NCI-H2196 treated with DMSO at 0.1 percent for 48 hours (cell line): Measurements from ENCODE around the gene STARD10.

Experiments
- DNase-seq: peaks from one replicate; lab custom pipeline; 2025; ENCODE audit not compliant: unreplicated experiment; lab: John Stamatoyannopoulos, UW

Gene STARD10

DNA sequence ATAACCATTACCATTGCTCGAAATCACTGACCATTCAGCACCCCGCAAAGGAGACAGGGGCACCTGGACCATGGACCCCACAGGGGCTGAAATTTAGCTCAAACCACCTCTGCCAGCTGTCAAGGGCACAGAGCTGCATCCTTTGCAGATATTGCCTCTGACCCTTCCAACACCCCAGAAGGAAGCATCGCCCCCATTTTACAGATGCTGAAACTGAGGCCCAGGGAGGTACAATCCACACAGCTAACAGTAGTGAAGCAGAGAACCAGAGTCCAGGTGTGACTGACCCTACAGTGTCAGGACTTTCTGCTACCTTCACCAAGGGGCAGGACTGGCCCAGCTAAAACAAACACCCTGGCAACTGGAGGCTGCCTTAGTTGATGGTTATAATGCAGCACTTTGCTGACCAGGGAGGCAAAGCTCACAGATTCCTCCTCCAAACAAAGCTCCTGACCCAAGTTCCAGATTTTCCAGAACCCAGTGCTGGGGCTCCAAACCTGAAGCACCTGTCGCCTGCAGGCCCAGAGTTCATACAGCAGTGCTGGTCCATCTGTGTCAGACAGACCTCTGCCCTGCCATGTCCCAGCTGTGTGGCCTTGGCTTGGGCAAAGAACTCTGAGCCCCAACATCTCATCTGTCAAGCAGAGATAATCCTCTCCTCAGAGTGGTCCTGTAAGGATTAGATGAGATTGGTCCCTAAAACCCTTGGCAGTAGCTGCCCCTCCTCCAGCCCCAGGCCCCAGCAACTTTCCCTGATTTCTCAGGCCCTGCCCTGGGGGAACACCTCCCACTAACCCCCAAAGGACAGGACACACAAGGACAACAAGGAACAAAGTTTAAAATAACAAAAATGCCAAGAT is 26.4 kb downstream of the STARD10 start:
- DNase-seq, result no peak

DNA sequence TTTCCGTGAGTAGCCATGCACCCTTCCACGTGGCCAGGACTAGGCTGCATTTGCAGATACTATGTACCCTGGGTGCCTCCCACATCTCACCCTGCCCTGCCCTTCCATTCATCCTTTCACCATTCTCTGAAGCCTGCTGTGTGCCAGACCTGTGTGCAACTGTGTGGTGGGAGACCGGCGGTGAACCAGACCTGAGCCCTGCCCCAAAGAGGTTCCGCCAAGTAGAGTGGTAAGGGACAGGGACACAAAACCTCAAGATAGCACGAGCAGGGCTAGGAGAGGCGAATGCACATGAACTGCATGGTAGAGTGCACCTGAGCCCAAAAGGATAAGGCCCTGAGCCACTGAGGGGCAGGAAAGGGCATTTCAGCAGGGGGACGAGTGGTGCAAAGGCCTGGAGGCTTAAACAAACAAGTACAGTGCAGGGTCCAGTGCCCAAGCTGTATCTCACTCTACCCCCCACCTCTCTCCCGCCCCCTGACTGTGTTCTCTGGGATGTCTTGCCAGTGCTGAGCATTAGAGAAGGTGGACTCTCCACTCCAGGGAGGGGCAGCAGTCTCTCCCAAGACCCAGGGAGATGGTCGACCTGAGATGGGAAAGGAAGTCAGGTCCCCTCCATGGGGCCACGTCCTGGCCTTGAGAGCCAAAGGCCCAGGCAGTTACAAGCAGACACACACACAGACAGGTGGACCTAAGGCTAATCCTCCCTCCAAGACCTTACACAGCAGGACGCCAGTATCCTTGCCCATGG is 27.5 kb downstream of the STARD10 start:
- DNase-seq, result no peak

DNA sequence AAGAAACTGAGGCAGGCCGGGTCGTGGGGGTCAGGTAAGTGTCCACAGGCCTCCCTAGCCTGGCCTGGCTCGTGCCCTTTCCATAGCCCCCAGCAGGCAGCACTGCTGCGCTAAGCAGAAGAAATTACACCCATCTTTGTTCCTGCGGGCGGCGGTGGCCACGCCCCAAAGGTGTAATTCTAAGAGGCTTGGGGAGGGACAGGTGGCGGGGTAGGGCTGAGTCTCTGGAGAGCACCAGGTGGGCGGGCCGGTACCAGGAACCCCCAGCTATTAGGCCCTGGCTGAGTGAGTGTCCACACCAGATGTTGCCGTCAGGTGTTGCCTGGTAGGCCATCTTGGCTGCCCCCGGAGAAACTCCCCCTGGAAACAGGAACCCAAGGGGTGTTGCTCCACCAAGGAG is 29.3 kb downstream of the STARD10 start:
- no peak for DNase-seq

DNA sequence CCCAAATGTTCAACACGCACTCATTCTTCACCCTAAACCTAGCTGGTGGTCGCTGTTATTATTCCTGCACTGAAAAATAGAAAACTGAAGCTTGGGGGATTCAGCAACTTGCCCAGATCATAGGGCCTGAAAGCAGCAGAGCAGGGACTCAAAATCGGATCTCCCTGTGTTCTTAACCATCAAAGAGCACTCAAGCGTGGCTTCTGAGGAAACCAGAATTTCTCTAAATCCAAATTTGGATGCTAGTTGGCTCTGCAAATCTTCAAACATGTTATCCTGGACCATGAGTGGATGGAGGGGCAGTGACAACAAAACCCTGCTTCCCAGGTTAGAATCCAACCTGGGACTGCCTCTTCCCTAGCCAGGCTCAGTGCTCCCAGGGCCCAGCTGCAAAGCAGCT is 30.0 kb downstream of the STARD10 start:
- no peak for DNase-seq

DNA sequence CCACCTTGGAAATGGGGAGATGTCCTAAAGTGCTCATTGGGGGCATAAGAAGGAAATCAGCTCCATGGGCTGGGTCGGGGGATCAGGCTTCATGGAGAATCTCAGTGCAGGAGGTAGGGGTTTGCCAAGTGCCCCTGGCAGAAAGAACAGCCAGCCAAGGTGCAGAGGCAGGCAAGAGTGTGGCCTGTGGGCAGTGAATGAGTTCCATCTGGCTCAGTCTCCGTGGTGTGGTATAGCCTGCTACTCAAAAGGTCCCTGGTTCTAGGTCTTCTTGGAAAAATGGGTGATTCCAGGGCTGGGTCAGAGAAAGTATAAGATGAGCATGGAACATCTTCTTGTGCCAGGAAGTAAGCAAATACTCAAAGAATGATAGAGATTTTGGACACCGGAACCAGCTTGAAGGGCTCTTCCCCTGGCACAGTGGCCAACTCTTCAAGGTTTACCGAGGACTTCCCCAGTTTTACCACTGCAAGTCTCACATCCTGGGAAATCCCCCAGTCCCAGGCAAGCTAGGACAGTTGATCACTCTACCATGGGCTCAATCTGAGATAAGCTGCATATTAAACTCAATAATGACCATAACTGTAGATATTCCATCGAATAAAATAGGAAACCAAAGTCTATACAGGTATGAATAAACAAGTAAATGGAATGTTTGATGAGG is 31.1 kb downstream of the STARD10 start:
- no peak for DNase-seq

DNA sequence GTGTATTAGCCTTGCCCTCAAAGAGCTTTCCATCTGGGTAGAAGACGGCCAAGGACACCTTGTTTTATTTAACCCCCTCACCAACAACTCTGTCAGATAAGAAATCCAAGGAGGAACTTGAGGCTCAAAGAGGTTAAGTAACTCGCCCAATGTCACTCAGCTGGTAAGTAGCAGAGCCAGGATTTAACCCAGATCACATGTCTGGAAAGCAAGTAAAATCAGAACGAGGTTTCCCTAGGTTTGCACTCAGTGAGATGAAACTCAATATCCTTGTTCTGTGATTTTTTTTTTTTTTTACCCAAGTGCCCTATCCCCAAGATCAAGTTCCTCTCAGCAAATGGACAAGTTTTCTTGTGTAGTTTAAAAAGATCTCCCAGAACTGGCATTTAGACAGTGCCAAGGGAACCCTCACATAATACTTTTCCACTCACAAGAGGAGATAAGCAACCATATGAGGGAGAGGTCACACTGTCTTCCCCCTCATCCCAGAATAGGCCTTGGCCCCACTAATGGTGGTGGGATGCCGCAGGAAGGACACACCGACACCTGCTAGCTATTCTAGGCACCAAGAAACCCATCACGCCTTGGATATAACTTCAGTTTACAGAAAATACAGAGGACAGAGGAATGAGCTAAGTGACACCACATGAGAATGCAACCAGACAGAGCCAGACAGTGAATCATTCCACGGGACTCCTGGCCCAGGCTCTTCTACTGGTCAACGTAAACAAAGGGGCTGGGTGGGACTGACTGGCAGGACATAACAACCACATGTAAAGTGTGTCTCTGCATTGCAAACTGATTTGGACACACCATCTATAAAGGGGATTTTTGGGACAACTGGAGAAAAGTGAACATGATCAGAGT is 33.1 kb downstream of the STARD10 start:
- no peak for DNase-seq

DNA sequence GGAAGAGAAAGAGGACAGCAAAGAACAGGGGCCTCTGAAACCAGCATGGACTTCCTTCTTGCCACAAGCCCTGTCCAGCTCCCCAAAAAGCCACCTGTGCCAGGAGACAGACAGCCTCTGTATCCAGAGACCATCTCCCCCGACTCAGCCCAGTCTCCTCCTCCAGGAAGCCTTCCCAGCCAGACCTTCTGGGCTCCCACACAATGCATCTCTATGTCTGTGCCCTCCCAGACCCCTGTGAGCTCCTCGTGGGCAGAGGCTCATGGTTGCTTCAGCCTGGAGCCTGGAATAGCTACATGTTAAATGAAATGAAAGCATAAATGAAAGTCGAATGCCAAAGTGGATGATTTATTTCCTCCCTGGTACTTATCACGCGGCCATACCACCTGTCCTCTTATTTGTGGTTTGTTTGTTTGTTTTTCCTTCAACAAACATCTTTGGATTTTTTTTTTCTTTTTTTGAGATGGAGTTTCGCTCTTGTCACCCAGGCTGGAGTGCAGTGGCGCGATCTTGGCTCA is 34.3 kb downstream of the STARD10 start:
- peak; percentile 18 for DNase-seq

DNA sequence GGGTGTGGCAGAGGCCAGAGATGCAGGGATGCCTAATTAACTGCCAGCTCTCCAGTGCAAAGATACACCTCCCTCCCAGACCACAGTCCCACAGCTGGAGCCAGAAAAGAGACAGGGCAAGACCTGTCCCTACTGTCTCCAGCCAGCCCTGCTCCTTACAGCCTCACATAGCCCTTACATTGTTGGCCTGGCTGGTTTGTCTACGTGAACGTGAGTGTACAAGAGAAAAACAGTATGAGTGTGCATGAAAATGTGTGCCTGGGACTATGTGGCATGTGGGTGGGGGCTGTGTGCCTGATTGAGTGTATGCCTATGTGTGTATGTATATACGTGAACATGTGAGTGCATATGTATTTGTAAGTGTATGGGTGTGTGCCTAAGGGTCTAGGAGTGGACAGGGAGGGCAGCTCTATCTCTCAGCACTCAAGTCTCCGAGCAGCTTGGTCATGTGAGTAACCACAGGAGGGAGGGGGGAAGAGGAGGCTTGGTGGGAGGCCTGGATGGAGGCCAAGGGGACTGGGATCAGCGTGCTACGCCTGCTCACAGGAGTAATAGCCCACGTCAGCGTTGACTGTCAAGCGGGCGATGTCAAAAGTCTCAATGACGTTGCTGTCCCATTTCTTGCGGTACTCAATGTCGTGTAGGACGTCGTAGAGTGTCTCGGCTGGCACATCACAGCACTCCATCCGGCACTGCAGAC is 35.0 kb downstream of the STARD10 start:
- DNase-seq, result no peak

DNA sequence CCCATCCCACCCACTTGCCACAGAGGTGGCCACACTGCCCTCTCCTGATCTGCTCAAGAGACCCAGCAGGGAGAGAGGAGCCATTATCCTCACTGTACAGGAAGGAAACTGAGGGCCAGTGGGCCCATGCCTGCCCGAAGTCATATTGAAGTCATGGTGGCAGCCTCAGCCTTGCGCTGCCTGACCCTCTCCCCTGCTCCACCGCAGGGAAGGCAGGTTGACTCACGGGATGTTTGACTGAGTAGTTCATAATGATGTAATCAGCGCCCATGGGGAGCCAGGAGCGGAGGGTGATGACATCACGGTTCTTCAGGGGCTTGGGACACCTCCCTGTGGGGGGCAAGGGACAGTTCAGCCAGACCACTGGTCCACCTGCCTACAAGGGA is 35.5 kb downstream of the STARD10 start:
- no peak for DNase-seq

DNA sequence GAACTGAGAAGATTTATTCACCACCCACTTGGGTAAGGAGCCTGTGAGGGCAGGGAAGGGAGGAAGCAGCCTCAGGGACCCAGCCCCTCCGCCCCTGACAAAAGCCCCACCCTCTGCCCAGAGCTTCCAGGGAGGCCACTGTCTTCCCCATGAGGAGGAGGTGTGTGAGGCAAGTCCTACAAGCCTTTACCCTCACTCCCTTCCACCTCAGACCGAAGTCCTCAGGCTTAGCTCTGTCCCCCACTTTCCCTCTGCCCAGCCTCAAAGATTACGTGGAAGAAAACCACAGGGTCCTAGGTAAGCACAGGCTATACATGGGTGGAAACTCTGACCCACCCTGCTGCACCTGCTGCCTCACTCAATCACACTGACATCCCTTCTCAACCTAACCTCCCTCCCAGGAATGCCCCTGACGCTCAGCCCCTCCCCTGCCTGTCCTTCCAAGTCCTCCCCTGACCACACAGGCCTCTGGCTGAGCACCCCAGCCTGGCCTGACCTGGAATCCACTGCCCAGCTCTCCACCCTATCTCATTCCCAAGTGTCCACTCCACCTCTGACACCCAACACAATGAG is 38.0 kb downstream of the STARD10 start:
- DNase-seq, result no peak

DNA sequence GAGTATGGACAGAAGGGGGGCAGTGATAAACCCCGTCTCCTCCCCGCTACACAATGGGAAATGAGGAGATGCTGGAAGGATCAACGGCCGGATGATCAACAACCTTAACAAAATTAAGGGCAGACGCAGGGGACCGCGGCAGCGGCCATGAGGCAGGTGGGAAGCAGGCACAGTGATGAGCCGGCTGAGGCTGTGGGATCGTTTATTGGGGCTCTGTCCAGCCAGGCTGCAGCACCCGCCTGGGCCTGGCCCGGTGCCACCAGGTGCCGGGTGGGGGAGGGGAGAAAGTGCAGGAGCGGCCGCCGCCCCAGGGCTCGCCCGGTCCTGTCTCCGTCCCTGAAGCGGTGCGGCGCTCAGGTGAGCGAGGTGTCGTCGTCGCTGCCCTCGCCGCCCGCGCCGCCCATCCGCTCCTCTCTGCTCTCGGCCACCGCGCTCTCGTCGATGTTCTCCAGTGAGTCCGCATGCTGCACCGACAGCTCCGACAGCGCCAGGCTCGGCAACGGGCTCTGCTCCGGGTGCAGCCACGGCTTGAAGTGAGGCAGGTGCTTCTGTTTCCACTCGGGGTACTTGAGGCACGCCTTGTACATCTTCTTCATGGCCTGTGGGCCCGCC is 39.2 kb downstream of the STARD10 start:
- no peak for DNase-seq

DNA sequence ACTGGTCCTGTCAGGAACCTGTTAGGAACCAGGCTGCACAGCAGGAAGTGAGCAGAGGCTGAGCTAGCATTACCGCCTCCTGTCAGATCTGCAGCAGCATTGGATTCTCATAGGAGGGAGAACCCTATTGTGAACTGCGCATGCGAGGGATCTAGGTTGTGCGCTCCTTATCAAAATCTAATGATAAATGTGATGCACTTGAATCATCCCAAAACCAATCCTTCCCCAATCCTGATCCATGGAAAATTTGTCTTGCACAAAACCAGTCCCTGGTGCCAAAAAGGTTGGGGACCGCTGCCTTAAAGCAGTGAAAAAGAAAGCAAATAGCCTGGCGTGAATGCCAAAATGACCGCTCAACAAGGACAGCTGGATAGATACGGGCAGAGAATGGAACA is 39.7 kb downstream of the STARD10 start:
- no peak for DNase-seq

DNA sequence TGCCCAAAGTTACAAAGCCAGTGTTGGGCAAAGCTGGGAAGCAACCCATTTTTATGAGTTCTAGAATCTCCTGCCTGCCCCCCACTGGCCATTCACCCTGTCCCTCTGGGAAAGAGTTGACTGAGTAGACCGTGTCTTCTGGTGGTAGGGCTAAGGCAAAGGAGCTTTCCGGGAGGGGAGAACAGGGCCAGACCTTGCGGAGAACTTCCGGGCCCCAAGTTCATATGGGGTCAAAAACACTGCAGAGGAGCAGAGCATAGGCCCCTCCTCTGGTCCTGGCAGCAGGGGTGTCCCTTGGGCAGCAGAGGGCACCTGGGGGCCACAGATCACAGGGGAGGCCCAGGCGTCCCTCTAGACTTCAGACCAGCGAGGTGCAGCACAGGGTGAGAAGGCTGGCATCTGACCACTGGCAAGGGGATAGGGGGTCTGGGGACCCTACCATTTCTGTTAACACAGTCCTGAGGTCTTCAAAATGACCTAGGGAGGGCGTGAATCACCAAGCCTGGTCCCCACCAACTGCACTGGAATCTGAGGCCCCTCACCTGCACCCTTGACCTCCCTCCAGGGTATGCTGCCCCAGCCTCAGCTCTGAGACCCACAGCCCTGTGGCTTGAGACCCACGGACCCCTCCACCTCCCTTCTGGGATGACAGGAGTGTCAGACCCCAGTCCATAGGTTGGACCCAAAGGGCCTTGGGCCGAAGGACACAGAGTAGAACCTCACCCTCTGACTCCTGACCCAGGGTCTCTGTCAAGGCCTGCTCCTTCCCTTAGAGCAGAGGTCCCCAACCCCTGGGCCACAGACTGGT is 40.3 kb downstream of the STARD10 start:
- DNase-seq, result no peak

DNA sequence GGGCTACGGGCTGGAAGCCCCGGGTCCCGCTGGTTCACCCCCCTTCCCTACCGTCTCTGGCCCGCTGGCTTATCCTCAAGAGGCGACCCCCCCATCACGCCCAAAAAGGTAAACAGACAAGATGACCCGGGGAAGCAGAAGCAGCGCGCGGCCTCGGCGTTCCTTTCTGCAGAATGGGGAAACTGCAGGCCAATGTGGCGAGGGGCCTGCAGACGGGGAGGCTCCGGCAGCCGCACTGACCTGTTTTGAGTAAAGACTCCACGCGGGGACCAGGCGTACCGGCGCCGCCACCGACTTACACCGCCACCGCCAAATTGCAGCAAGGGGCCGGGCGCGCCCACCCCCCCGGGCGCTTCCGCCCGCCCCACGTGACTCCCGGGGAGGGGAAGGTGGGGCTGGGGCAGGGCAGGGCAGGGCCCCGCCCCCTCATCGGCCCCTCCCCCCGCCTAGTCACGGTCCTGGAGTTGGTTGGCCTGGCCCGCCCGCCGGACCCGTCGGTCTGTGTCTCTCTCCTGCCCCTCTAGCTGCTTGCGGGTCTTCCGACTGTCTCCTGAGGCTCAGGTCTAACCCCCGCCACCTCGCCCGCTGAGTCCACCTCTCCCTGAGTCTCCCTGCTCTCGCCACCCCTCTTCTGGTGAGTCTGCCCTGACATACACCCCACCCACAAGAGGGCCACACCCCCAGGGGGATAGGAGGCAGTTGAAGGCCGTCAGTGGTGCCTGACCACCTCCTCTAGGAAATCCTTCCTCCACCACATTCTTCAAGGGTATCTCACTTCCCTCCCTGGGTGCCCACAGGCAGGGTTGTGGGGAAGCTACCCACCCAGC is 41.5 kb downstream of the STARD10 start, which contains the start of gene ARAP1:
Gene ARAP1, minus strand, starts transcription at position 321 of the 827 bp plus-strand sequence. CDS start 25,280 bp downstream, outside the sequence.
- DNase-seq, result no peak

DNA sequence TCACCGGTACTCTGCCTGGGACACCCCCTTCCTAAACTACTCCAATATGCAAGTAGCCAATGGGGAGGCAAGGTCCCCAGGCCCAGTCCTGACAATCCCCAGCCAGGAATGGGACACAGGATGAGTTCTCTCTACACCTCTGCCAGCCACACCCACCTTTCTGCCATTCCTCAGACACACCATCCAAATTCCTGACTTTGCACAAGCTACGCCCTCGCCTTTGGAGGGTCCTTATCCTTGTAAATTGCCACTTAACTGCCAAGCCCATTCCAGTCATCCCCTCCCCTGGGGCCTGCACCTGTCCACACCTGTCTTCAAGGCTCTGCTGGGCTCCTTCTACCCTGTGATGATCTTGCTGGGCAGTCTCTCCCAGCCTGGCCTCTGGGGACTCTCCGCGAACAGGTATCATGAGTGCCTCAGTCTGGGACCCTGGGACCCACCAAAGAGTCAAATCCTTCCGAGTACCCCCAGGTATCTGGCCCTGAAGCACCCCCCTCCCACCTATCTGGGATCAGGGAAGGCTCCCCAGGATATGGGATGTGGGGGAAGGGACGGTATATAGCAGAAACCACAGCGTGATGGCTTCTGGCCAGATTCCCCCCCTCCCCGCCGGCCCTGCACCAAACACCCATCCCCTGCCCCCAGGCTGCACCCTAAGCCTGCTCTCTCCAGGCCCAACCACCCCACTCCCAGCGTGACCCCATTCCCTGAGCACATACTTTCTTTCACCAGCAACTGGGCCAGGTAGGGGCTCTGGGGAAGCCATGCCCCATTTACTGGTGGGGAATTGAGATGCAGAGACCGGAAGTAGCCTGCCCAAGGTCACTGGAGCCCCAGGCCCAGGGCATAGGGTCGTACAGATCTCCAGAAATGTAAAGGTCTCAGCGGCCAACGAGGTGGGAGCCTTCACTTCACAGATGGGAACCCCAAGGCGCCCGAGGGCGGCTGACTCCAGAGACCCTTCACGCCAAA is 42.4 kb downstream of the STARD10 start:
- DNase-seq, result no peak

DNA sequence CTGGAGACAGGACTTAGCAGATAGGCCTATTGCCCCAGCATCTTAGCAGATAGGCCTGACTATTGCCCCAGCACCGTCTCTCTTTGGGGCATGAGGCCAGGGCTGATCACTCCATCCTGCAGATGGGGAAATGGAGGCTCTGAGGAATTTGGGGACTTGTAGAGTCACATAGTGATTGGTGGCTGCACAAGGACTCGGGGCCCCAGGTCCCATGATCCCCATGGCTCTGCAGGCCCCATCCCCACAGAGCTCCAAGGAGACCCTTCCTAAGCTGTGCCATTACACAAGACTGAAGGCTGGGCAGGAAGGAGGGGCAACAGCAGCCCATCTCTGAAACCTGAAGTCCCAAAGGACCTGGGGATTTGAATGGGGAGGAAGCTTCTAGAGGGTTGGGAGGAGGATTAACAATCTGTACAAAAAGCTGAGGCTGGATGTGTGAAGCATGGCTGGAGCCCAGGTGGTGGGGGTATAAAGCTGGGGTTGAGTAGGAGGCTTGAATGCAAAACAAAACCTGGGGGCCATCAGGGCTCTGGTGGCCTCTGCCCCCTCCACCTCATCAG is 43.2 kb downstream of the STARD10 start:
- no peak for DNase-seq
